ELF-1 (cell line): ENCODE results near the gene POLA2.

ENCODE experiments used
- DNase-seq: peaks from one replicate; pipeline ENCODE4 v3.0.0-alpha.2; 2016; ENCODE audit warnings: low read depth, low spot score

The POLA2 gene

GRCh38 chr11:65334696-65335295 lies 73.0 kb downstream of the POLA2 start:
- DNase-seq: no peak

GRCh38 chr11:65338676-65339075 lies 76.9 kb downstream of the POLA2 start:
- DNase-seq: no peak

GRCh38 chr11:65340226-65340625 lies 78.5 kb downstream of the POLA2 start:
- DNase-seq: no peak

GRCh38 chr11:65341856-65342255 lies 80.1 kb downstream of the POLA2 start:
- no peak for DNase-seq
